Lower lobe of right lung (tissue), 2 donors: ENCODE data around the gene FOXF1. TPM values are rescaled to one million over a fixed set of nuclear protein-coding genes. Genes with fewer than 3 reads are reported as not detected.

ENCODE experiments used
- ATAC-seq, 2 donors: fragments of 200-7000 bp; cut with Tn5 transposase; one replicate each; pipeline ENCODE4 v1.9.1; 2020 to 2022; ENCODE audit warnings: mild to moderate bottlenecking in 2 of 2, moderate library complexity in 2 of 2
- DNase-seq: peaks from one replicate; pipeline ENCODE4 v3.0.0-alpha.2; 2020
- H3K27ac ChIP-seq: fragments of 200-600 bp; one replicate; pipeline ENCODE4 v1.8.0; 2022
- H3K27me3 ChIP-seq: fragments of 200-600 bp; one replicate; pipeline ENCODE4 v1.8.0; 2022; ENCODE audit warnings: low read depth
- H3K36me3 ChIP-seq: fragments of 200-600 bp; one replicate; pipeline ENCODE4 v1.8.0; 2022; ENCODE audit warnings: mild to moderate bottlenecking
- H3K4me1 ChIP-seq: fragments of 200-600 bp; one replicate; pipeline ENCODE4 v1.8.0; 2022
- H3K4me3 ChIP-seq: fragments of 200-600 bp; one replicate; pipeline ENCODE4 v1.8.0; 2022; ENCODE audit warnings: mild to moderate bottlenecking
- H3K9me3 ChIP-seq: fragments of 200-600 bp; one replicate; pipeline ENCODE4 v1.8.0; 2022
- CTCF ChIP-seq: fragments of 200-600 bp; IDR thresholded peaks from one replicate; pipeline ENCODE4 v1.8.0; 2022; ENCODE audit warnings: antibody characterized with exemption, mild to moderate bottlenecking
- intact Hi-C: fragments of 100-400 bp; cut with DNase I; formaldehyde crosslinking; loops from one replicate; pipeline ENCODE4 v1.11.0; 2022
- total RNA-seq: library from RNA; stranded (reverse); fragmentation: NEBNext Ultra II Directional; extraction: Animal tissue kit (Norgen Biotek cat#: 25700); gene quantifications from one replicate; pipeline ENCODE4 v1.2.1, GENCODE V29; 2021
- donor health status: DM: no; HTN: yes; CAD: no; lungs with severe emphysema.

FOXF1 gene
- total RNA-seq, 1 donor from 2014 or later: 31.2 TPM

- ATAC-seq (no peak), DNase-seq (no peak)
- Histone ChIP-seq H3K27me3 (peaks cover 4% of the 10 kb centered on the region), H3K27ac (no peak overlapping the region), H3K4me3 (no peak overlapping the region), H3K9me3 (no peaks in the 10 kb centered on the region), H3K36me3 (peaks cover 5% of the 10 kb centered on the region), H3K4me1 (peaks cover 14% of the 10 kb centered on the region)
- intact Hi-C loops: no loop called here
- TF ChIP-seq CTCF: no peak
Measured at GRCh38 chr16:86556576-86556975, 46.2 kb downstream of the FOXF1 start.

GRCh38 chr16:86557587-86557986 lies 47.3 kb downstream of the FOXF1 start:
- H3K4me3 ChIP-seq: no peak overlapping the region
- ATAC-seq: no peak
- H3K36me3 ChIP-seq: no peaks in the 10 kb centered on the region
- peaks cover 4% of the 10 kb centered on the region for H3K27me3 ChIP-seq
- no peak for DNase-seq
- no peaks in the 10 kb centered on the region for H3K9me3 ChIP-seq
- TF ChIP-seq CTCF: no peak
- no peak overlapping the region for H3K27ac ChIP-seq
- H3K4me1 ChIP-seq: peaks cover 14% of the 10 kb centered on the region
- intact Hi-C loops: no loop called here

- intact Hi-C loops: no loop called here
- DNase-seq (no peak), ATAC-seq (no peak)
Measured at GRCh38 chr16:86558355-86559193, 48.2 kb downstream of the FOXF1 start.

GRCh38 chr16:86559802-86560305 lies 49.5 kb downstream of the FOXF1 start:
- no peaks in the 10 kb centered on the region for H3K36me3 ChIP-seq
- no peak for TF ChIP-seq CTCF
- no peak overlapping the region for H3K27ac ChIP-seq
- no peak overlapping the region for H3K4me3 ChIP-seq
- intact Hi-C loops: no loop called here
- H3K4me1 ChIP-seq: peaks cover 9% of the 10 kb centered on the region
- peaks cover 13% of the 10 kb centered on the region for H3K27me3 ChIP-seq
- ATAC-seq (no peak), DNase-seq (no peak)
- no peaks in the 10 kb centered on the region for H3K9me3 ChIP-seq

More at GRCh38 chr16:86558355-86559193, 48.2 kb downstream of the FOXF1 start:
- H3K27ac ChIP-seq: no peak overlapping the region
- peaks cover 4% of the 10 kb centered on the region for H3K27me3 ChIP-seq
- no peak for TF ChIP-seq CTCF
- H3K4me1 ChIP-seq: peaks cover 14% of the 10 kb centered on the region
- no peaks in the 10 kb centered on the region for H3K9me3 ChIP-seq
- no peaks in the 10 kb centered on the region for H3K36me3 ChIP-seq
- H3K4me3 ChIP-seq: no peak overlapping the region

- Histone ChIP-seq H3K27ac (no peak overlapping the region), H3K4me3 (no peak overlapping the region)
- ATAC-seq: no peak
Measured at GRCh38 chr16:86562356-86562755, 52.0 kb downstream of the FOXF1 start.

More at GRCh38 chr16:86562356-86562755, 52.0 kb downstream of the FOXF1 start:
- Histone ChIP-seq H3K4me1 (peaks cover 9% of the 10 kb centered on the region), H3K36me3 (no peaks in the 10 kb centered on the region), H3K9me3 (no peaks in the 10 kb centered on the region), H3K27me3 (peaks cover 38% of the 10 kb centered on the region)
- no peak for TF ChIP-seq CTCF
- no peak for DNase-seq
- intact Hi-C loops: no loop called here
